ENCODE measurements around the gene NUDT6.
"Not testable (repeated sequence)": the region's sequence is repeated elsewhere in the genome, so short reads cannot be mapped to it uniquely, and the experiment has no call there.

NUDT6 gene

DNA sequence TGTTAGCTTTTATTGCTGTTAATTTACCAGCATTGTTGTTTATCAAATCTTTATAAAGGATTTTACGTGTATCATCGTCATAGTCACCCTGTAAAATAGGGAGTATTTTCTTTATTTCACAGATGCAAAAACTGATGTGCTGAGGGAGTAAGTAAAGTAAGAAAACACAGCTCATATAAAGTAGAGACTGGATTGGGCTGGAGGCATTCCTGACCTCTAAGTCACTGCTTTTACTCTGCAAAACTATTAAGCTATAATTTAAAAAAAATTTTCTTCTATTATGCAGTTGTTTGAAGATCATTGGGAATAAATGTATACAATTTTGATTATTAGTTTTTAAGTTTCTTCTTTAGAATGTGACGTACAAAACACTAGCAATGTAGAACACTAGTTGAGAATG, 45.9 kb downstream of the NUDT6 start:
- no peak for DNase-seq (ENCODE audit: low read depth in 2 of 3, low spot score in 1 of 3)

DNA sequence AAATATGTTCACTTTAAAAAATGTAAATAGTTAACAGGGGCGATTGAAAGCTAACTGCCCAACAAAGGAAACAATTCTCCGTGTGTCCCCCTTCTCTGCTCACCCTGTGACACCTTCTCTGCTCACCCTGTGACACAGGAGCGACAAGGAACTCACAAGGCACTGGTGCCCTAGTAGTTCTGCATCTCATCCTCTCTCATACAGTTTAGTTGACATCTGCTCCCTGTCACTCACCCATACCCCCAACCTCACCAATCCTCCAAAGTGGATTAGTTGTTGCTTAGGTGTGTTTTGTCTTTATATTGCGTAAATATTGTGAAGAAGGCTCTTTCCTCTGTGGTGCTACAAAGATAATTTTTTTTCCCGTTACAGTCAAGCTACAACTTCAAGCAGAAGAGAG, 46.4 kb downstream of the NUDT6 start:
- DNase-seq (ENCODE audit: low read depth in 2 of 3, low spot score in 1 of 3), result no peak

DNA sequence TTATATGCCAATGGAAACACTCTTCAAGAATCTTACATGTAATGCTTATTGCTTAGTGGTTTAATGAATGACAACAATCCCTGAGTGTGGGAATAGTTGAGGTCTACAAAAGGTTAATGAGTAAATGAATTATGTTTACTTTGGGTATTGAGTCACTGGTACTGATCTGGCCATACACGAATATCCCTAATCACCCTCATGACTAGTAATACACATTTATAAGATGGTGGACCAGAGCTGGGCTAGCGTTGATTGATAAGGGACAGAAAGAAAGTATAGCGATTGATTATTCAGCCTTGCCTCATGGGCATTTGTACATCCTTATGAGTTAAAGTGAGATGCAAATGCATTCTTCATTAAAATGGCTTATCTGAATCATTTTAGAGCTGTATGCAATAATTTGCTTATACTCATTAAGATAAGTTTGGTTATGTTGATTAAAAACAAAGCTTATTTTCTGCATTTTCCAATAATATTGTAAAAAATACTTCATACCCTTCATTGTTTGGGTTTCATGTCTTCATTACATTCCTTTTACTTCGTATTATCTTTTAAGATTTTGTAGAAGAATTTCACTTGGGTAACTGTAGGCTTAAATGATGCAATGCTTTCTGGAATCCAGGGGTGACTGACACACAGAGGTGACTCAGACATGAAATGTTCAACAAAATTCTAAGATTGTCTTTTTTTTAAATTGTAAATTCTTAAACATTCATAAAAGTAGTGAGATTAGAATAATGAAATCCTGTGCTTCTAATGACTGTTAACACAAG, 48.4 kb downstream of the NUDT6 start:
- DNase-seq (ENCODE audit: low read depth in 2 of 3, low spot score in 1 of 3), result no peak

DNA sequence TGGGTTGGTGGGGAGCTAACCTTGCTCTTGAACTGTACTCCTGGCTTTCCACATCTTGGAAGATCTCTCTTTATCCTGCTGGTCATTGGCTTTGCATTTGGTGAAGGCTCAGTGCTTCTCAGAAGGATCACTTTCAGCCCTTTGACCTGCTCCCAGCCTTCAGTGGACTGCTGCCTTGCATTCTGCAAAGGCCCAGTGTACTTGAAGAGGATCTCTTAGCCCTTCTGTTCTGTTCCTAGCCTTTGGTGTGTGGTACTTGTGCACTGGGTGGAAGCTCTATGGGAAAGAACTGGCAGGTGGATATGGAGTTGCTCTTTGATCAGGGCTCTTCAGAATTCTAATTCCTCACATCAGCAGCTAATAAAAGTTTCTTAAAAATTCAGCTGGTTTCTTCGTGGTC, 49.3 kb downstream of the NUDT6 start:
- no peak for DNase-seq (ENCODE audit: low read depth in 2 of 3, low spot score in 1 of 3)

DNA sequence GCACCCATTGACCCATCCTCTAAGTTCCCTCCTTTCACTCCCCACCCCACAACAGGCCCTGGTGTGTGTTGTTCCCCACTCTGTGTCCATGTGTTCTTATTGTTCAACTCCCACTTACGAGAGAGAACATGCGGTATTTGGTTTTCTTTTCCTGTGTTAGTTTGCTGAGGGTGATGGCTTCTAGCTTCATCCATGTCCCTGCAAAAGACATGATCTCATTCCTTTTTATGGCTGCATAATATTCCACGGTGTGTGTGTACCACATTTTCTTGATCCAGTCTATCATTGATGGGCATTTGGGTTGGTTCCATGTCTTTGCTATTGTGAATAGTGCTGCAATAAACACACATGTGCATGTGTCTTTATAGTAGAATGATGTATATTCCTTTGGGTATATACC, 54.2 kb downstream of the NUDT6 start:
- not testable (repeated sequence) for DNase-seq (ENCODE audit: low read depth in 2 of 3, low spot score in 1 of 3)

DNA sequence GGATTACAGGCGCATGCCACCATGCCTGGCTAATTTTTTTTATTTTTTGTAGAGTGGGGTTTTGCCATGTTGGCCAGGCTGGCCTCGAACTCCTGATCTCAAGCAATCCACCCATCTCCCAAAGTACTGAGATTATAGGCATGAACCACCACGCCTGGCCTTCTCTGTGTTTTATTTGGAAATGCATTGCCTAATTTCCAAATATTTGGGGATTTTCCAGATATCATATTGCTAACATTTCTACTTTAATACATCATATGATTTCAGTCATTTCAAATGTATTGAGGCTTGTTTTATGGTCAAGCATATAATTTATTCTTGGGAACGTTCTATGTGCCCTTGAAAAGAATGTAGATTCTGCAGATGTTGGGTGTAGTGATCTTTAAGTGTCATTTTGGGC, 57.0 kb downstream of the NUDT6 start:
- DNase-seq (ENCODE audit: low read depth in 2 of 3, low spot score in 1 of 3), result no peak

DNA sequence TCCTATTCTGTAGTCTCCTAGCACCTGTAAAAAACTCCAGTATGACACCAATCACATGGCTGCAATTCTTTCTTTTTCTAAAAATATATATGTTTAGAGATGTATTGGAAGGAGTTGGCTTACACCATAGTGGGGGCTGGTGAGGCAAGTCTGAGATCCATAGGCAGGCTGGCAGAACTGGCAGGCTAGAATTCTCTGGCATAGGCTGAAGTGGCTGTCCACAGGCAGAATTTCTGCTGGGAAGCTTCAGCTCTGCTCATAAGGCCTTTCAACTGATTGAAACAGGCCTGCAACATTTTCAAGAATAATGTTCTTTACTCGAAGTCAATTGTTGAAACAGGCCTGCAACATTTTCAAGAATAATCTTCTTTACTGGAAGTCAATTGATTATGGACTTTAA, 58.8 kb downstream of the NUDT6 start:
- no peak for DNase-seq (ENCODE audit: low read depth in 2 of 3, low spot score in 1 of 3)

DNA sequence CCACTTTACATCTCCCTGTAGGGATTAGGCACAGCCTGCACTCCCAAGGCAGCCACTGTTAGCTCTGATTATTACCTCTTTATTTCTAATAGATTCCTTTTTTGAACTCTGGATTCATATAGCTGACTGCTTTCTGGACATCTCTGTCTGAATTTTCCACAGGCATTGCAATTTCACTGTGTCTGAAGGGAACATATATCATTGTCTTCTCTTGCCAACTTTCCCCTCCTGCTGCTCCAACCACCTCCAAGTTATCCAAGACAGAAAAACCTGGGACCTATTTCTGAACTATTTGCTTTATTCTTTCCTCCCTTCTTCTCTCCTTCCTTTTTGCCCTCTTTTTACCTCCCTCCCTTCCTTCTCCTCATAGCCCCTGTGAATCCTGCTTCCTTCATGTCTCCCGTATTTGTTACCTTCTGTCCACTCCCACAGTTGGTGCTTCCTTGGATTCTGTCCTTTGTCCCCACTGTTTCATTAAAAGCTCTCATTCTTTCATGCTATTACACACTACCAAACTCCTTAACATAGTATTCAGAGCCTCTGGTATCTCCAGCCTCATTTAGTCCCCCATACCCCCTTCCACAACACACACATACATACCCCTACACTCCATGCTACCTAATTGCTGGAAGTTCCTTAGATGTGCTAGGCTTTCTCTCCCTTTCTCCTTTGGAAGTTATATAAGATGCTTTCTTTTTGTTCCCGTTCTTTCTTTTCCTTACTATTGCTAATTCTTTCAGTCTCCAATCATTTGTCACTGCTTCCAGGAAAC, 61.0 kb downstream of the NUDT6 start:
- DNase-seq (ENCODE audit: low read depth in 2 of 3, low spot score in 1 of 3), result no peak

DNA sequence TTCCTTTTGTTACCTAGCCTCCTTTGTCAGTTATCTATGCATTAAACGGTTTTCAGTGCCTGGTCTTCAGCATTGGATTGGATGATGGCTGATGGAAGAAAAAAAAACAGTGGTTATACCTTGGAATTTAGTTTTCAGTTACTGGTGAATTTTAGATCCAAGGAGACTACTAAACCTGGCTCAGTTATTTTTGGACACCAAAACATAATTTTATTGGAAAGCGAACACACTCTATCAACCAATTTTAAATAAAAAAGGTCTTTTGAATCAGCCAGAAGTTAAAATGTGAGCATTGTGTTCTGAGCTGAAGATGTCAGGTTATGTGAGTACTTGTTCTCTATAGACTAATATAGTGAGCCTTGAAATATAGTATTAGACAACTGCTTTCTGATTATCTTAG, 63.7 kb downstream of the NUDT6 start:
- DNase-seq (ENCODE audit: low read depth in 2 of 3, low spot score in 1 of 3), result no peak

DNA sequence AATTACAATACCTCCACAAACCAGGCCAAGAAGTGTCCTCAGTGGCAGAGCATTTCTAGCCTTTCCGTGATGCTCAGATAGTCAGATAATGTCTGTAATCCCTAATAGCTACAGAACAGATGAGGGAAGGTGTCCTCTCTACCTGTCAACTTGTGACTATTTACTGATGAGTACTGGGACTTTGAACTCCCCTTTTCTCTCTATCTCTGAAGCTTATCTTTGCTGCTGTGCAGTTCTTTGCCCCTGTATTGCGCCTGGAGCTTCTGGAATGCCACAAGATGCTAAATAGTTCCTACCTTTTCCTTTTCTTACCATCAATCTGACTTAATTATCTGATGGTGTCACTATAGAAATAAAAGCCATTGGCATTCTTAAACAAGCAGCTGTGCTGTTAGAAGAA, 65.2 kb downstream of the NUDT6 start:
- no peak for DNase-seq (ENCODE audit: low read depth in 2 of 3, low spot score in 1 of 3)

DNA sequence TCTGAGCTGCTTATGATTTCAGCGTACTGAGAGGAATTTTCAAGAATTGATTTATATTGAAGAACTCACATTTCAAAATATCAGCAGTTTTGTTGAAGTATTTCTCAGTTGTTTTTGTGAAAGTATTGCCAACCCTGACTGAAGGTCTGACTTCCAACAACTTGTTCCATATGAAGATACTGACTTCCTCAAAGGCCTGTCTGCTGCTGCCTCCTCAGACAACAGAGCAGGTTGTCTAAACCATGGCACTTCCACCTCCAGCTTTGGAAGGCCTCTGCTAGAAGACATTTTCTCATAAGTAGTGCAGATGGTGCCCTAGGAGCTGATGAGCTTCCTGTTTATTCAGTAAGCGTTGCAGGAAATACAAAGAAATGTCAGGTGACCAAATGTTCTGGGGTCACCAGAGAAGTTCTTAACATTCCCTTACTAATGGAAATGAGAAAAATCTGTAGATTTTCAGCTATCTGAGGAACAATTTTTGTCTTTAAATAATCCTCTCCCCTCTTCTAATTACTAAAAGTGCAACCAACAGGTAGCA, 67.0 kb downstream of the NUDT6 start:
- DNase-seq (ENCODE audit: low read depth in 2 of 3, low spot score in 1 of 3), result no peak

DNA sequence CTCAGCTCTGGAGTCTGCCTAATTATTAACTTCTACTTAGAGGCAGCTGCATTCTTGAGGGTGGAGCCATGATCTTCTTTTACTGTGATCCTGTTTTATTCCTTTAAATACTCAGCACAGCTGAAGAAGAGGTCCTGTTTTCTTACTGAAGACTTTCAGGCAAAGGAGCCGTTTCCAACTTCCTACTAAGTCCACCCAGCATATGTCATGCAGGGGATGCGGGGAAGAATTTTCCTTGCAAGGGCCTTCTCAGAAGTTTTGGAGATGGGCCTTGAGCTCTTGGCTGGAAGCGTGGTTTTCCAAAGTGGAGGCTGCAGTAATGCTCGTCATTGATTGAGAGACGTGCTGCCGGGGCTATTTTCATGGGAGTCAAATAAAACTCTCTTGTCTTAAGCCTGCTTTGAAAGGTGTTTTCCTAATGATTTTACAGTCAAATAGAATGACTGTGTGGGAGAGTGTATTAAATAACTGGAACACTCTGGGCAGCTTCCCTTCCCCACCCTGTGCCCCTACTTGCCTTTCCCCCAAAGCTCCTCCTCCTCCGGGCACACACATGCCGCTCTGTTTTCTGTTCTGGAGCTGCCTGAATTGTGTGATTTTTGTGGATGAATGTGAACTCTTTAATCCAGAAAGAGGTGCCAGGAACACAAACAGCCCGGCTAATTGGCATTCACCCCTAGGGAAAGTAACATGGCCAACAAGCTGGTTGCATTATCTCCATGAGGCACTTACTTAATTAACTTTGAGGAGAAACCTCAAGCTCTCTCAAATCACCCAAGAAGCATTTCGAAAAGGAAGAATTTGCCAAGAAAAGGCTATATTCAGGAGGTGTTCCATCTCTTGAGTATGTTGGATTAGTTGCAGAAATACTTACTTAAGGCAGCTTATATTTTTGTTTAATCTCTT, 67.7 kb downstream of the NUDT6 start:
- no peak for DNase-seq (ENCODE audit: low read depth in 2 of 3, low spot score in 1 of 3)

DNA sequence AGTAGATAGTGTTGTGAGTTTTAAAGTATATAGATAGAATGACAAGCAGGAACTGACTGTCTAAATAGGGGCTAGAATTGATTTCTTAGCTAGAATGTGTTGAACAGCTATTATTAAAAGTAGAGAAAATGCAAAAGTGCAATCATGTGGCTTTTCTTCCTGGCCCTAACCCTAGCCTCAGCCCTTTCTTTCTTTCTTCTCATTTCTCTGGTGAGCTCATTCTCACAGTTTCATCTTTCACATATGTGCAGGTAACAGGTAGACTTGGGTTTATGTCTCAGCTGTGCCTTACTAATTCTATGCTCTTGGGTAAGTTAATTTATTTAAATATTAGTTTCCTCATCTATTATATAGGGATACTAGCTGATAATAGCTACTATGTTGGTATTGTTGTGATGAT, 70.8 kb downstream of the NUDT6 start:
- DNase-seq (ENCODE audit: low read depth in 2 of 3, low spot score in 1 of 3), result no peak

DNA sequence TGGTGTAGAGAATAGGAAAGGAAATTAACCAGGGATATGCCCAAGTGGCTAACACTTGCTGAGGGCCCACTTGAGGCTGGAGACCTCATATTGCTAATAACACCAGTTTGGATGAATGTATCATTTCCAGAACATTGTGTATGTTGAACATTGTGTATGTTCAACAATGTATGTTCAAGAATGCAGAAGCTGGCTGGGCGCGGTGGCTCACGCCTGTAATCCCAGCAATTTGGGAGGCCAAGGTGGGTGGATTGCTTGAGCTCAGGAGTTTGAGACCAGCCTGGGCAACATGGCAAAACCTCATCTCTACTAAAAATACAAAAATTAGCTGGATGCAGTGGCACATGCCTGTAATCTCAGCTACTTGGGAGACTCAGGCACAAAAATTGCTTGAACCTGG, 72.6 kb downstream of the NUDT6 start:
- not testable (repeated sequence) for DNase-seq (ENCODE audit: low read depth in 2 of 3, low spot score in 1 of 3)

DNA sequence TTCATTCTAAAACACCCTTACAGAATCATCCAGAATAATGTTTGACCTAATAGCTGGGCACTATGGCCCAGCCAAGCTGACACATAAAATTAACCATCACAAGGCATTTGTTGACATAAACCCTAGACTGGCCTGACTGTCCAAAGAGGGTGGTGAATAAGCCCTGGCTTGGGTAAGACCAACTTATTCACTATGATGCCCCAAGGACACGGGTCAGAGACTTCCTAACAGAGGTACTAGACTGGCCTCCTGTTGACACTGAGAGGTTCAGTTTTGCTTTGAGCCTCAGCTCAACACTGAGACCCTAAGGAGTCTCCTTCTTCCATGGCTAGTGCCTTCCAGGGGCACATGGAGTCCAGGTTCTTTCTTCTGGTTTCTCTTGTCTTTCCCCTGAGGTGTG, 74.5 kb downstream of the NUDT6 start:
- DNase-seq (ENCODE audit: low read depth in 2 of 3, low spot score in 1 of 3), result no peak

DNA sequence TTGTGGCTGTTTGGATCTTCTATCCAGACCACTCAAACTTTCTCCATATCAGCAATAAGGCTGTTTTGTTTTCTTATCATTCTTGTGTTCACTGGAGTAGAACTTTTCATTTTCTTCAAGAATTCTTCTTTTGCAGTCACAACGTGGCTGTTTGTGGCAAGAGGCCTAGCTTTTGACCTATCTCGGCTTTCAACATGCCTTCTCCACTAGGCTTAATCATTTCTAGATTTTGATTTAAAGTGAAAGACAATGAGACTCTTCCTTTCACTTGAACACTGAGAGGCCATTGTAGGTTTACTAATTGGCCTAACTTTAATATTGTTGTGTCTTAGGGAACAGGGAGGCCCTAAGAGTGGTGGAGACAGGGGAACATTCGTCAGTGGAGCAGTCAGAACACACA, 76.6 kb downstream of the NUDT6 start:
- DNase-seq (ENCODE audit: low read depth in 2 of 3, low spot score in 1 of 3), result no peak

DNA sequence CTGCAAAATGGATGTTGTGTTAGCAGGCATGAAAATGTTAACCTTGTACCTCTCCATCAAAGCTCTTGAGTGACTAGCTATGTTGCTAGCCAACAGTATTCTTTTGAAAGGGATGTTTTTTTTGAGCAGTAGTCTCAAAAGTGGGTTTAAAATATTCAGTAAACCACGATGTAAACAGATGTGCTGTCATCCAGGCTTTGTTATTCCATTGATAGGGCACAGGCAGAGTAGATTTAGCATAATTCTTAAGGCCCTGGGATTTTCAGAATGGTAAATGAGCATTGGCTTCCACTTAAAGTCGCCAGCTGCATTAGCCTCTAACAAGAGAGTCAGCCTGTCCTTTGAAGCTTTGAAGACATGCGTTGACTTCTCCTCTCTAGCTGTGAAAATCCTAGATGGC, 77.3 kb downstream of the NUDT6 start:
- DNase-seq (ENCODE audit: low read depth in 2 of 3, low spot score in 1 of 3), result no peak

DNA sequence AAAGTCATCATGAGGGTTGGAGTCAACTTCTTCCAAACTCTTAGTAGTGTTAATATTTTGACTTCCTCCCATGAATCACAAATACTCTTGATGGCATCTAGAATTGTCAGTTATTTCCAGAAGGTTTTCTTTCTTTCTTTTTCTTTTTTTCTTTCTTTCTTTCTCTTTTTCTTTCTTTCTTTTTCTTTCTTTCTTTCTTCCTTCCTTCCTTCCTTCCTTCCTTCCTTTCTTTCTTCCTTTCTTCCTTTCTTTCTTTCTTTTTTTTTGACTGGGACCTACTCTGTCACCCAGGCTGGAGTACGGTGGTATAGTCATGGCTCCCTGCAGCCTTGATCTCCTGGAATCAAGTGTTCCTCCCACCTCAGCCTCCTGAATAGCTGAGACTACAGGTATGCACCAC, 78.0 kb downstream of the NUDT6 start:
- DNase-seq (ENCODE audit: low read depth in 2 of 3, low spot score in 1 of 3), result not testable (repeated sequence)

DNA sequence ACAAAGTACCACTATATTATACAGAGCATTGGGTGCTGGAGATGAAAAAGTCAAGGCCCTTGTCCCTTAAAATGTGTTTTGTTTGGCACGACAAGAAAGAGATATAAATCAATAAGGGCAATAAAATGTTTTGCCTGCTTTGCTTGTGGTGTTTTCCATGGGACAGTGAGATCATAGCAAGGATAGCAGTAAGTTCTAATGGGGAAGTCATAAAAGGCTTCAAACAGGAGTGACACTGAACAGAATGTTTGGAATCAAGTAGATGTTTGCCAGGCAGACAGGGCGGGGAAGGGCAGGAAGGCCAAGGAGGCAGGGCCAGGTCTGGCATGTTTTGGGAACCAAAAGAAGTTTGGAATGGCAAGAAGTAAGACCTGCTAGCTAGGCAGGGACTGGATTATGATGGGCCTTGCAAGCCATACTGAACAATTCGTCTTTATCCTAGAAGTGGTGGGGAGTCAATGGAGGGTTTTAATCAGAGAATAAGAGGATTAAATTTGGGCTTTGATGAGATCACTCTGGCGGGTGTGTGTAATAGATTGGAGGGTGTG, 79.3 kb downstream of the NUDT6 start:
- no peak for DNase-seq (ENCODE audit: low read depth in 2 of 3, low spot score in 1 of 3)

Measured in stimulated activated CD4-positive, alpha-beta T cell treated with anti-CD3 and anti-CD28 coated beads, Interleukin-12 subunit alpha, Interleukin-12 subunit beta, amount 100 ng/mL, for 48 hours (primary cell).